ENCODE data around the gene GYS1.

The GYS1 gene

DNA sequence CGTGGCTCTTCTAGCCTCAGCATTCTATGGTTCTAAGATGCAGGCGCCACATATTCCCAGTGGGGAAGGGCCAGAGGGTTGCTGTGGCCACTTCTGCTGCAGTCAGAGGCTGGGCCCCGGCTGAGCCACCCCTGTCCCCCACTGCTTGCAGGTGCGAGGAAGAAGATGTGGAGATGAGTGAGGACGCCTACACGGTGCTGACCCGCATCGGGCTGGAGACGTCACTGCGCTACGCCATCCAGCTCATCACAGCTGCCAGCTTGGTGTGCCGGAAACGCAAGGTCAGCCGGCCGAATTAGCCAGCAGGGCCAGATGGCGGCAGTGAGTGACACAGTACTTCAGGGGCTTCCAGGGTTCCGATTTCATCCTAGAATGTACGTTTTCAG lies 21.8 kb upstream of the GYS1 start:
- no peak for TF ChIP-seq CTCF (IDR thresholded peaks at IDR 0.05)

DNA sequence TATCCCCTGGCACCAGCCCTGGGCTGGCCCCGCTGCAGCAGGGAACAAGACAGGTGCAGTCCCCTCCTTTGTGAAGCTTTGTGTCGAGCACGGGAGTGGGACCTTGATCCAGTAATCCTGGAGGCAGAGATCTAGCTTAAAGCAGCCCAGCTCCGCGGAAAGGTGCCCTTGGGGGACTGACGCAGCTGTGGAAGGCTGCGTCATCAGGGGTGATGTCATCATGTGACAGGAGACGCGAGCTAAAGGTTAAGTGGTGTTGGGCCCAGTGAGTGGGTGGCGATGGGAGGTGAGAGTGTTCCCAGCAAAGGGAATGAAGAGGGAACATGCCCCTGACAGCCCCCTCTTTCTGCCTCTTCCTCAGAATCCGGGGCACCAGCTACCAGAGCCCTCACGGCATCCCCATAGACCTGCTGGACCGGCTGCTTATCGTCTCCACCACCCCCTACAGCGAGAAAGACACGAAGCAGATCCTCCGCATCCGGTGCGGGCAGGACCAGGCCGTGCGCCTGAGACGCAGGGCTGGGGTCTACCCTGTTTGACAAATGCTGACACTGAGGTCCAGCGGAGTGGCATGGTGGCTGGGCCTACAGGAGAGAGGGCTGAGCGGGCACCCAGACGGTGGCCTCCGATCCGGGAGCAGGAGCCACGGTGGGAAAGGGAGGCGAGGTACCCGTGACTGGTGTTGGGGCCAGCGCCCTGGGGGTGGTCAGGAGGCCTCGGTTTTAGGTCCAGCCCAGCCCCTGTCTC lies 21.2 kb upstream of the GYS1 start:
- TF ChIP-seq CTCF (IDR thresholded peaks at IDR 0.05), result no peak

GRCh38 chr19:49011194-49011593 lies 18.1 kb upstream of the GYS1 start:
- no peak for TF ChIP-seq CTCF (IDR thresholded peaks at IDR 0.05)

DNA sequence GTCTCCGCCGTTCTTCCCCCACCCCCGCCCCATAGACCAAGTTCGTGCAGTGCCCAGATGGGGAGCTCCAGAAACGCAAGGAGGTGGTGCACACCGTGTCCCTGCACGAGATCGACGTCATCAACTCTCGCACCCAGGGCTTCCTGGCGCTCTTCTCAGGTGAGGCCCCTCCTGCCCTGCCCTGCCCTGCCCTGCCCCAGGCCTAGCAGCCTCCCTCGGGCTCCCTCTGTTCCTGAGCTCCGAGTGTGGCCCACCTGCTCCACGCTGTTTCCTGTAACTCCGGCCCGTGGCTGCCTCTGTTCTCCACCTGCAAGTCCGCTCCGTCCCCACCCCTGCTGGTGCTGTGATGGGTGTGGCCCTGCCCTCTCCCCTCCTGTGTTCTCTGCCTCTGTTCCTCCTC lies 17.3 kb upstream of the GYS1 start:
- no peak for TF ChIP-seq CTCF (IDR thresholded peaks at IDR 0.05)

GRCh38 chr19:49009828-49010227 lies 16.7 kb upstream of the GYS1 start:
- no peak for TF ChIP-seq CTCF (IDR thresholded peaks at IDR 0.05)

- TF ChIP-seq CTCF (IDR thresholded peaks at IDR 0.05), result no peak
These were observed 13.8 kb upstream of the GYS1 start for GRCh38 chr19:49006905-49007304.

- no peak for TF ChIP-seq CTCF (IDR thresholded peaks at IDR 0.05)
These were observed 12.0 kb upstream of the GYS1 start for GRCh38 chr19:49004964-49005614.
